Uterus (tissue), 2 donors: Measurements from ENCODE around the gene HEATR5B.

Experiments used
- POLR2A ChIP-seq, 2 donors: fragments of 450-650 bp; IDR thresholded peaks; one replicate each; pipeline ENCODE4 v1.6.1; 2016; ENCODE audit warnings: antibody characterized with exemption in 2 of 2, mild to moderate bottlenecking in 1 of 2, moderate library complexity in 1 of 2
- TF ChIP-seq, protein P1 (sequence below), 4 experiments: fragments of 200-600 bp in 2 of 4; fragments of 450-650 bp in 2 of 4; sonication (generic) in 2 of 4; IDR thresholded peaks; one replicate each; pipeline ENCODE4 v1.5.1; 2016 to 2019; ENCODE audit warnings: antibody characterized with exemption in 4 of 4, mild to moderate bottlenecking in 2 of 4, moderate library complexity in 1 of 4

DNA sequence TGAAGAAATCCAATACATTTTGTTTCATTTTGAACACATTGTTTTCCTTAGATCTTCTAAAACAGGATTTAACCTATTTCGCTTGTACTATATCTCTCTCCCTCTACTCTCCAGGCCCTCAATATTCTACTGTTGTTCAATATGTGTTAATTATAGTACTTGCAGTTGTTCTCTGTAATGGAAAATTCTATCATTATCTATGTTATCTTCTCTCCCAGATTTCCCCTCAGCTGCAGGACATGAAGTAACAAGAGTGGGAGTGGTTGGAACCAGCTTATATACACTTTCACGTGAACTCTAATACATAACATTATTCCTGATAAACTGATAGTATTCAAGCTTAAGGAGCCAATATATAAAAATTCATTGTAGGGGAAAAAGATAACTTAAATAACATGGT, 110.9 kb downstream of the HEATR5B start:
- no peak for TF ChIP-seq POLR2A (IDR thresholded peaks at IDR 0.05)
- TF ChIP-seq, protein P1, sequence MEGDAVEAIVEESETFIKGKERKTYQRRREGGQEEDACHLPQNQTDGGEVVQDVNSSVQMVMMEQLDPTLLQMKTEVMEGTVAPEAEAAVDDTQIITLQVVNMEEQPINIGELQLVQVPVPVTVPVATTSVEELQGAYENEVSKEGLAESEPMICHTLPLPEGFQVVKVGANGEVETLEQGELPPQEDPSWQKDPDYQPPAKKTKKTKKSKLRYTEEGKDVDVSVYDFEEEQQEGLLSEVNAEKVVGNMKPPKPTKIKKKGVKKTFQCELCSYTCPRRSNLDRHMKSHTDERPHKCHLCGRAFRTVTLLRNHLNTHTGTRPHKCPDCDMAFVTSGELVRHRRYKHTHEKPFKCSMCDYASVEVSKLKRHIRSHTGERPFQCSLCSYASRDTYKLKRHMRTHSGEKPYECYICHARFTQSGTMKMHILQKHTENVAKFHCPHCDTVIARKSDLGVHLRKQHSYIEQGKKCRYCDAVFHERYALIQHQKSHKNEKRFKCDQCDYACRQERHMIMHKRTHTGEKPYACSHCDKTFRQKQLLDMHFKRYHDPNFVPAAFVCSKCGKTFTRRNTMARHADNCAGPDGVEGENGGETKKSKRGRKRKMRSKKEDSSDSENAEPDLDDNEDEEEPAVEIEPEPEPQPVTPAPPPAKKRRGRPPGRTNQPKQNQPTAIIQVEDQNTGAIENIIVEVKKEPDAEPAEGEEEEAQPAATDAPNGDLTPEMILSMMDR (IDR thresholded peaks at IDR 0.05) = no peak
